Anterior cingulate cortex (tissue), 58 donors: ENCODE data around the gene CBARP.
A peak's percentile ranks its signal among the peaks of the same experiment; 100 is the strongest.
"Not testable (repeated sequence)": the region's sequence is repeated elsewhere in the genome, so short reads cannot be mapped to it uniquely, and the experiment has no call there.

Experiments
- DNase-seq, 58 donors: peaks; one replicate each; lab custom pipeline; 2025; lab: John Stamatoyannopoulos, UW

CBARP gene

GRCh38 chr19:1219786-1220476 is 17.9 kb downstream of the CBARP start:
- no peak for DNase-seq

GRCh38 chr19:1218751-1219567 is 18.8 kb downstream of the CBARP start:
- no peak for DNase-seq

- DNase-seq = no peak
Observed at GRCh38 chr19:1217366-1217765, 20.4 kb downstream of the CBARP start.

GRCh38 chr19:1216756-1217155 is 21.0 kb downstream of the CBARP start:
- no peak for DNase-seq

GRCh38 chr19:1214862-1215731 is 22.7 kb downstream of the CBARP start:
- DNase-seq = peak in 51 of 58 donors; percentile 19 to 82 (median 63)

GRCh38 chr19:1214299-1214861 is 23.4 kb downstream of the CBARP start:
- no peak for DNase-seq

GRCh38 chr19:1213391-1214286 is 24.2 kb downstream of the CBARP start:
- DNase-seq = peak in 41 of 58 donors; percentile 18 to 83 (median 43)

GRCh38 chr19:1211494-1212234 is 26.1 kb downstream of the CBARP start:
- DNase-seq = peak in 11 of 58 donors; percentile 17 to 50 (median 39)

GRCh38 chr19:1210227-1210538 is 27.6 kb downstream of the CBARP start:
- peak in 50 of 58 donors; percentile 15 to 84 (median 58) for DNase-seq

GRCh38 chr19:1208830-1209229 is 29.0 kb downstream of the CBARP start:
- not testable (repeated sequence) for DNase-seq

GRCh38 chr19:1206864-1207450 is 30.8 kb downstream of the CBARP start:
- DNase-seq = peak in 3 of 58 donors; percentile 11 to 49 (median 23)

GRCh38 chr19:1206150-1206863 is 31.5 kb downstream of the CBARP start:
- no peak for DNase-seq

- DNase-seq = peak; percentile 87 to 99 (median 97)
Observed at GRCh38 chr19:1205114-1206099, 32.4 kb downstream of the CBARP start, which contains the start of gene STK11. Gene STK11 (plus strand): TSS chr19:1205778. CDS start chr19:1206914, 1,136 bp downstream.

GRCh38 chr19:1200614-1201013 is 37.2 kb downstream of the CBARP start:
- not testable (repeated sequence) for DNase-seq

GRCh38 chr19:1199531-1199930 is 38.3 kb downstream of the CBARP start:
- no peak for DNase-seq

- DNase-seq = no peak
Observed at GRCh38 chr19:1189419-1189818, 48.4 kb downstream of the CBARP start.
